Nucleus accumbens (tissue), 56 donors: Measurements from ENCODE around the gene MARCKS.

Experiments used
- DNase-seq, 56 donors: peaks; one replicate each; lab custom pipeline; 2025; lab: John Stamatoyannopoulos, UW

The MARCKS gene

GRCh38 chr6:113848811-113849210 lies 8.3 kb upstream of the MARCKS start:
- DNase-seq, result no peak

- DNase-seq, result no peak
Observed at GRCh38 chr6:113853252-113853651, 3.9 kb upstream of the MARCKS start.

GRCh38 chr6:113854531-113855499 lies 2.3 kb upstream of the MARCKS start:
- peak in 55 of 56 donors; percentile 8 to 92 (median 79) for DNase-seq

GRCh38 chr6:113855500-113856374 lies 1.4 kb upstream of the MARCKS start:
- peak in 46 of 56 donors; percentile 11 to 82 (median 61) for DNase-seq

GRCh38 chr6:113856375-113856624 lies 845 bp upstream of the MARCKS start:
- peak in 2 of 56 donors; percentile 23 to 26 for DNase-seq

GRCh38 chr6:113857556-113858479 lies 673 bp downstream of the MARCKS start:
- DNase-seq, result peak in 47 of 56 donors; percentile 4 to 73 (median 46)

- DNase-seq, result peak; percentile 16 to 92 (median 78)
Observed at GRCh38 chr6:113858480-113859348, 1.6 kb downstream of the MARCKS start.

GRCh38 chr6:113859349-113860180 lies 2.4 kb downstream of the MARCKS start:
- DNase-seq, result peak in 34 of 56 donors; percentile 11 to 77 (median 44)

- DNase-seq, result peak in 31 of 56 donors; percentile 1 to 53 (median 27)
Observed at GRCh38 chr6:113860181-113860955, 3.2 kb downstream of the MARCKS start.

- DNase-seq, result no peak
Observed at GRCh38 chr6:113862112-113862511, 5.0 kb downstream of the MARCKS start.

- DNase-seq, result no peak
Observed at GRCh38 chr6:113870917-113871316, 13.8 kb downstream of the MARCKS start.

- no peak for DNase-seq
Observed at GRCh38 chr6:113871975-113872374, 14.8 kb downstream of the MARCKS start.

GRCh38 chr6:113873043-113873667 lies 16.0 kb downstream of the MARCKS start:
- DNase-seq, result peak in 17 of 56 donors; percentile 0 to 31 (median 5)

GRCh38 chr6:113875470-113875869 lies 18.3 kb downstream of the MARCKS start:
- no peak for DNase-seq

GRCh38 chr6:113876695-113877094 lies 19.6 kb downstream of the MARCKS start:
- no peak for DNase-seq

- peak in 30 of 56 donors; percentile 1 to 65 (median 20) for DNase-seq
Observed at GRCh38 chr6:113879186-113880096, 22.3 kb downstream of the MARCKS start.
